OCI-LY7 (cell line): ENCODE measurements around the gene NMT1. TPM values are rescaled to one million over a fixed set of nuclear protein-coding genes. Genes with fewer than 3 reads are reported as not detected.

Source experiments
- BruUV-seq: library from RNA; stranded (reverse); fragments of 400-500 nt; replicated peaks from 2 replicates; lab custom pipeline; 2021; lab: Mats Ljungman, UMichigan
- CTCF ChIA-PET: fragments of 300-600 bp; sonication (Branson Sonifier 250); formaldehyde crosslinking; loops from one replicate; lab custom pipeline; 2022; ENCODE audit warnings: antibody characterized with exemption; ENCODE audit not compliant: unreplicated experiment; lab: Charles Lee
- POLR2A ChIA-PET: fragments of 300-600 bp; sonication (Branson Sonifier 250); formaldehyde crosslinking; loops from one replicate; lab custom pipeline; 2022; ENCODE audit warnings: antibody characterized with exemption; lab: Charles Lee
- DNase-seq: peaks from one replicate; pipeline ENCODE4 v3.0.0-alpha.2; 2015; ENCODE audit warnings: low spot score
- H2AFZ ChIP-seq: fragments of 200-600 bp; sonication (generic), shearing (Covaris generic); 2 replicates; pipeline ENCODE4 v1.6.1; 2014; ENCODE audit warnings: mild to moderate bottlenecking, antibody characterized with exemption, low read length, moderate library complexity
- H3K27ac ChIP-seq: fragments of 200-600 bp; sonication (generic); 2 replicates; pipeline ENCODE4 v1.5.1; 2014; ENCODE audit warnings: mixed run types, low read depth, mild to moderate bottlenecking, moderate library complexity, low read length, inconsistent platforms; ENCODE audit not compliant: poor library complexity, severe bottlenecking
- H3K36me3 ChIP-seq: fragments of 200-600 bp; sonication (generic); 2 replicates; pipeline ENCODE4 v1.6.1; 2014; ENCODE audit warnings: mild to moderate bottlenecking, antibody characterized with exemption, low read length, moderate library complexity, mixed read lengths; ENCODE audit not compliant: insufficient read depth
- H3K4me1 ChIP-seq: fragments of 200-600 bp; sonication (generic); 2 replicates; pipeline ENCODE4 v1.5.1; 2014; ENCODE audit warnings: mild to moderate bottlenecking, low read length; ENCODE audit not compliant: insufficient read depth, poor library complexity, severe bottlenecking
- H3K4me2 ChIP-seq: fragments of 200-600 bp; sonication (generic); 2 replicates; pipeline ENCODE4 v1.6.1; 2014; ENCODE audit warnings: mild to moderate bottlenecking, low read length
- H3K4me3 ChIP-seq: fragments of 200-600 bp; sonication (generic); 2 replicates; pipeline ENCODE4 v1.5.1; 2014; ENCODE audit warnings: mild to moderate bottlenecking, low read depth, low read length; ENCODE audit not compliant: poor library complexity, severe bottlenecking
- H3K79me2 ChIP-seq: fragments of 200-600 bp; sonication (generic); 2 replicates; pipeline ENCODE4 v1.6.1; 2016; ENCODE audit warnings: low read depth, mild to moderate bottlenecking, low read length, moderate library complexity, mixed read lengths; ENCODE audit not compliant: insufficient read depth
- H3K9me2 ChIP-seq: fragments of 200-600 bp; sonication (generic); 2 replicates; pipeline ENCODE4 v1.6.1; 2016; ENCODE audit warnings: mild to moderate bottlenecking, low read length, mixed read lengths; ENCODE audit not compliant: insufficient read depth
- H3K9me3 ChIP-seq: fragments of 200-600 bp; sonication (generic); 2 replicates; pipeline ENCODE4 v1.6.1; 2014; ENCODE audit warnings: mild to moderate bottlenecking, mixed run types, low read length, mixed read lengths
- H4K20me1 ChIP-seq: fragments of 200-600 bp; sonication (generic); 2 replicates; pipeline ENCODE4 v1.6.1; 2014; ENCODE audit warnings: mild to moderate bottlenecking, antibody characterized with exemption, low read length, moderate library complexity, mixed read lengths; ENCODE audit not compliant: insufficient read depth
- EZH2phosphoT487 ChIP-seq: fragments of 200-600 bp; sonication (generic); IDR thresholded peaks from 2 replicates; pipeline ENCODE4 v1.6.1; 2018; ENCODE audit warnings: low read depth, borderline replicate concordance, mild to moderate bottlenecking, mixed run types, antibody characterized with exemption, low read length, moderate library complexity, mixed read lengths
- intact Hi-C: fragments of 100-400 bp; cut with micrococcal nuclease; formaldehyde crosslinking; loops from one replicate; pipeline ENCODE4 v1.10.0; 2022; ENCODE audit not compliant: unreplicated experiment
- total RNA-seq, 2 experiments: library from RNA; depleted of rRNA in 1 of 2; stranded (reverse); fragments of >200 nt in 1 of 2; shearing (Covaris generic) in 1 of 2; gene quantifications; 2 replicates each; pipeline ENCODE4 v1.2.3, GENCODE V29; 2014 to 2022
- TF ChIP-seq, protein P1 (sequence below): fragments of 200-600 bp; sonication (generic); conservative IDR thresholded peaks from 2 replicates; pipeline ENCODE4 v1.5.1; 2014; ENCODE audit warnings: mild to moderate bottlenecking, antibody characterized with exemption, low read length, moderate library complexity, mixed read lengths

NMT1 gene
- total RNA-seq, 2 experiments from 2014 or later = 82.3 to 134 TPM

DNA sequence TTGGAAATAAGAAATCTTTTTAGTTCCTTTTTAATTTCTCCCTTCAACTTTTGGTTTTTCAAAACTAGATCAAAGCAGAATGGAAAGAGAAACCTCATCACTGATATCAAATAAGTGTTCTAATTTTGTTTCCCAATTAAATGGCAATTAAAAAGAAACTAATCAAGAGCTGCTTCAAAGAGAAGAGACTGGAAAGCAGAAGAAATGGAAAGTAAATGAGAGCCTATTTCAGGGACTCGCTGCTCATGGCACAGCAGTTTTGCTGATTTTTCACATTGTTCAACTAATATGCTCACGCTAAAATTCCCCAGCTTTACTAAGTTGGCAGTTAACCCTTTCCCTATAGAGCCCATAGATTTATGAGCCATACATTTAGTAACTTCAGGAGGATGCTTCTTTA is 6.5 kb downstream of the NMT1 start:
- Histone ChIP-seq H3K36me3 (peaks cover 60% of the 10 kb centered on the region), H3K4me3 (no peak overlapping the region), H3K4me1 (peaks cover 9% of the 10 kb centered on the region), H2AFZ (no peak overlapping the region), H3K27ac (no peak overlapping the region), H3K4me2 (no peak overlapping the region), H3K79me2 (peaks cover 87% of the 10 kb centered on the region), H3K9me3 (no peaks in the 10 kb centered on the region), H4K20me1 (peaks cover 6% of the 10 kb centered on the region; the same call in 1 of the 2 replicates), H3K9me2 (no peaks in the 10 kb centered on the region)
- ChIA-PET POLR2A (no interaction called here), CTCF (no interaction called here)
- TF ChIP-seq EZH2phosphoT487 = no peak
- TF ChIP-seq, protein P1, sequence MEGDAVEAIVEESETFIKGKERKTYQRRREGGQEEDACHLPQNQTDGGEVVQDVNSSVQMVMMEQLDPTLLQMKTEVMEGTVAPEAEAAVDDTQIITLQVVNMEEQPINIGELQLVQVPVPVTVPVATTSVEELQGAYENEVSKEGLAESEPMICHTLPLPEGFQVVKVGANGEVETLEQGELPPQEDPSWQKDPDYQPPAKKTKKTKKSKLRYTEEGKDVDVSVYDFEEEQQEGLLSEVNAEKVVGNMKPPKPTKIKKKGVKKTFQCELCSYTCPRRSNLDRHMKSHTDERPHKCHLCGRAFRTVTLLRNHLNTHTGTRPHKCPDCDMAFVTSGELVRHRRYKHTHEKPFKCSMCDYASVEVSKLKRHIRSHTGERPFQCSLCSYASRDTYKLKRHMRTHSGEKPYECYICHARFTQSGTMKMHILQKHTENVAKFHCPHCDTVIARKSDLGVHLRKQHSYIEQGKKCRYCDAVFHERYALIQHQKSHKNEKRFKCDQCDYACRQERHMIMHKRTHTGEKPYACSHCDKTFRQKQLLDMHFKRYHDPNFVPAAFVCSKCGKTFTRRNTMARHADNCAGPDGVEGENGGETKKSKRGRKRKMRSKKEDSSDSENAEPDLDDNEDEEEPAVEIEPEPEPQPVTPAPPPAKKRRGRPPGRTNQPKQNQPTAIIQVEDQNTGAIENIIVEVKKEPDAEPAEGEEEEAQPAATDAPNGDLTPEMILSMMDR = no peak
- no TSS peak for BruUV-seq
- intact Hi-C loops = no loop called here
- no peak for DNase-seq

DNA sequence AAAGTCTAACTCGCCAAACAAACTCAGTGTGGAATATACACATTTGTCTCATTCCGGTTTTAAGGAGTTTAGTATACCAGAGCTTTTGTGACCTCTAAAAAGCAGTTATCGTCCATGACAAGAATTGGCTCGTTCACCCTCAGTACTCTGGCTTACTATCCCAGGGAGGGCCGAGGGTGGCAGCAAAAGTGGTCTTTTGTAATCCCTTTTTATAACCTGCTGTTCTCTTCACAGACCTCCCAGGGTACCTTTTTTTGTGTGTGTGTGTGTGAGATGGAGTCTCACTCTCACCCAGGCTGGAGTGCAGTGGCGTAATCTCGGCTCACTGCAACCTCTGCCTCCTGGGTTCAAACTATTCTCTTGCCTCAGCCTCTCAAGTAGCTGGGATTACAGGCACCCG is 8.9 kb downstream of the NMT1 start:
- POLR2A ChIA-PET = no interaction called here
- CTCF ChIA-PET = no interaction called here
- intact Hi-C loops = no loop called here
- Histone ChIP-seq H3K4me2 (no peak overlapping the region), H2AFZ (no peak overlapping the region), H3K79me2 (peaks cover 79% of the 10 kb centered on the region), H4K20me1 (peaks cover under 1% of the 10 kb centered on the region; the same call in 1 of the 2 replicates), H3K4me3 (no peak overlapping the region), H3K27ac (no peak overlapping the region), H3K4me1 (no peaks in the 10 kb centered on the region), H3K9me3 (no peaks in the 10 kb centered on the region), H3K9me2 (no peaks in the 10 kb centered on the region), H3K36me3 (peaks cover 74% of the 10 kb centered on the region)
- TF ChIP-seq, protein P1 = no peak
- TF ChIP-seq EZH2phosphoT487 = no peak
- no peak for DNase-seq
- BruUV-seq = no TSS peak

DNA sequence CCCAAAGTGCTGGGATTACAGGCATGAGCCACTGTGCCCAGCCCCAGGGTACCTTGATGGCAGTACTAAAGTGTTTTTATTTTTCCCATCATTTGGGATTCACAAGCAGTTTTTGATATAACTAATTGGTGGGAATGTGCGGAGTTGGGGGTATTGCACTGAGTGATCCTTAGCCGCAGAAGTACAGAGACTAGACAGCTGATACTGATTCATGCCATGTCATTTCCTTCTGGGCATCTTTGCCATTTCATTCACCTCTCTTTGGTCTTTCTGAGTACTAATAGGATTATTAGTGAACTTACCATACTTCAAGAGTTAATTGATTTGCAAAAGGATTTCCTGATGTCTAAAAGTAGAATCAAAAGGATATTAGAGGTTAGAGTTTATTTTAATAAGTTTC is 9.7 kb downstream of the NMT1 start:
- ChIA-PET CTCF (interaction anchor here (1.3 kb wide), 1 partner anchor 65 kb away, joined by 3 read pairs; the partner anchor contains the start of gene ACBD4), POLR2A (no interaction called here)
- no peaks in the 10 kb centered on the region for H4K20me1 ChIP-seq
- no peak for DNase-seq
- TF ChIP-seq, protein P1 = no peak
- no peak for TF ChIP-seq EZH2phosphoT487
- no peaks in the 10 kb centered on the region for H3K9me3 ChIP-seq
- no peak overlapping the region for H3K27ac ChIP-seq
- peaks cover 75% of the 10 kb centered on the region for H3K36me3 ChIP-seq
- no peak overlapping the region for H3K4me2 ChIP-seq
- BruUV-seq = no TSS peak
- no peaks in the 10 kb centered on the region for H3K4me1 ChIP-seq
- no peak overlapping the region for H3K4me3 ChIP-seq
- H2AFZ ChIP-seq = no peak overlapping the region
- intact Hi-C loops = no loop called here
- H3K9me2 ChIP-seq = no peaks in the 10 kb centered on the region
- peaks cover 73% of the 10 kb centered on the region for H3K79me2 ChIP-seq
